AML-193 (cell line): Measurements from ENCODE around the gene ITPRIP.

Experiments
- DNase-seq, 2 experiments: peaks; one replicate each; lab custom pipeline; 2025; lab: John Stamatoyannopoulos, UW

The ITPRIP gene, protein sequence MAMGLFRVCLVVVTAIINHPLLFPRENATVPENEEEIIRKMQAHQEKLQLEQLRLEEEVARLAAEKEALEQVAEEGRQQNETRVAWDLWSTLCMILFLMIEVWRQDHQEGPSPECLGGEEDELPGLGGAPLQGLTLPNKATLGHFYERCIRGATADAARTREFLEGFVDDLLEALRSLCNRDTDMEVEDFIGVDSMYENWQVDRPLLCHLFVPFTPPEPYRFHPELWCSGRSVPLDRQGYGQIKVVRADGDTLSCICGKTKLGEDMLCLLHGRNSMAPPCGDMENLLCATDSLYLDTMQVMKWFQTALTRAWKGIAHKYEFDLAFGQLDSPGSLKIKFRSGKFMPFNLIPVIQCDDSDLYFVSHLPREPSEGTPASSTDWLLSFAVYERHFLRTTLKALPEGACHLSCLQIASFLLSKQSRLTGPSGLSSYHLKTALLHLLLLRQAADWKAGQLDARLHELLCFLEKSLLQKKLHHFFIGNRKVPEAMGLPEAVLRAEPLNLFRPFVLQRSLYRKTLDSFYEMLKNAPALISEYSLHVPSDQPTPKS

DNA sequence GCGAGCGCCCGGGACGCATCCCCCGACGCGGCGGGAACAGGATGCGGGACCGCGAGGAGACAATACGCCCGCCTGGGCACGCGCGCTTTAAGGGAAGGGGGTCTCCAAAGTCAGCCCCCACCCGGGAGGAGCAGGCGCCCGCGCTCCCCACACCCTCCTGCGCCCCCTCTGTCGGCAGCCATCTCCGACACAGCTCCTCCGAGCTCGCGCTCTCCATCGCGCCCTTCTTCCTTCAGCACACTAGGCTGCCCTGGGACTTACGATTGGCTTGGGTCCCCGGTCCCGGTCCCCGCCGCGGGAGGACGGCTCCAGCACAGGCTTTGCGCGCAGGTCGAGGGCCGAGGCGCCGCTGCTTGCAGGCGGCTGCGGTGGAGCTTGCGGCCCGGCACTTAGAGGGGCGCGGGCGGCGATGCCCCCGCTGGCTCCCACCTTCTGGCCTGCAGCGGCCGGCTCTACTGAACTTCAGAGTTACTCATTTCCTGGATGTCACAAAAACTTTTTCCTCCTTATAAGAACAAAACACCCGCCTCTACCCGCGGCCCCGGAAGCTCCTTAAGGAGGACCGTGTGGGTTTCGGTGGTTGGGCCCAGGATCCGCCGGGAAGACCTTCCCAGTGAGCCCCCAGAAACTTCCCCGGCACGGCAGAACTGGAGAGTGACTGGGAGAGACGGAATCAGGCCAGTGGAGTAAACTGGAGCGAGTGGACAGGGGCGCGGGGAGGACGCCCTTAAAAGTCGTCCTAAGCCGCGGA is at the start of gene ITPRIP:
Gene ITPRIP (minus strand): TSS at position 481 of the 751 bp plus-strand sequence. CDS start 22,414 bp downstream, outside the sequence.
- DNase-seq = peak; percentile 82 to 84

GRCh38 chr10:104387130-104387888 is 49.0 kb upstream of the ITPRIP start:
- no peak for DNase-seq

- DNase-seq = no peak
Observed at GRCh38 chr10:104380336-104380735, 42.1 kb upstream of the ITPRIP start.

DNA sequence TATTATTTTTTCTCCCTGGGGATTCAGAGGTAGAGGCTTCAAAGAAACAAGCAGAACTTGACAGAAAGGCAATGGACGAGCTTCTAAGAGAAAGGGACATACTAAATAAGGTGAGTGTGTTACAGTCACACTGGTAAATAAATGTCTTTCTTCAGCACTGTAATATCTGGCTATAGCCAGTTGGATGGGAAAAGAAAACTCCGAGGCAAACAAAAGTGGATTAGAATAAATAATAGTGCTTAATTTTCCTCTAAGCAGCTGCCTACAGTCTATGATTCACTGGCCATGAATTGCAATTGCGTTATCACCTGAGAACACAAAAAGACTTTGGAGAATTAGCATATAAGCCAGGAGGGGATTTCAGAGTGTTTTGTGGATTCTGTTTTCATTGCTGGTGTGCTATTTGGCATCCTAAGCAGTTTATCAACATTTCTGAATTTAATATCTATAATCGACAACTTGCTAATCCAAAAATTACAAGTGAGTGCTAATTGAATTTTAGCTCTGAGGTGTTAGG is 38.6 kb upstream of the ITPRIP start:
- no peak for DNase-seq

GRCh38 chr10:104374591-104374990 is 36.3 kb upstream of the ITPRIP start:
- no peak for DNase-seq

DNA sequence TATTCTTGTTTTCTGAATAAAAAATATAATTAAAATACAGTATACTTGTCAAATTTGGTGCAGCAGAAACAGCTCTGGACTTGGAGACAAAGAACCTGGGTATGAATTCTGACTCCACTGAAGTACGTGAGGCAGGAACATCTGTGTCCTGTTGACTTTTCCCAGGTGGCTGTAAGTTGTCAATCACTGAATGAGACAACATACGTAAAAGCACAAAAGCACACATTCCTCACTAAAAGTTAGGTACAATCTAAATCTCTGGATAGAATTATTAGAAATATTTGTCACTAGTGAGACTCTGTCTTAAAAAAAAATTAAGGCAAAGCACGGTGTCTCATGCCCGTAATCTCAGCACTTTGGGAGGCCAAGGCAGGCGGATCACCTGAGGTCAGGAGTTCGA is 33.5 kb upstream of the ITPRIP start:
- no peak for DNase-seq

GRCh38 chr10:104368381-104368780 is 30.1 kb upstream of the ITPRIP start:
- no peak for DNase-seq

DNA sequence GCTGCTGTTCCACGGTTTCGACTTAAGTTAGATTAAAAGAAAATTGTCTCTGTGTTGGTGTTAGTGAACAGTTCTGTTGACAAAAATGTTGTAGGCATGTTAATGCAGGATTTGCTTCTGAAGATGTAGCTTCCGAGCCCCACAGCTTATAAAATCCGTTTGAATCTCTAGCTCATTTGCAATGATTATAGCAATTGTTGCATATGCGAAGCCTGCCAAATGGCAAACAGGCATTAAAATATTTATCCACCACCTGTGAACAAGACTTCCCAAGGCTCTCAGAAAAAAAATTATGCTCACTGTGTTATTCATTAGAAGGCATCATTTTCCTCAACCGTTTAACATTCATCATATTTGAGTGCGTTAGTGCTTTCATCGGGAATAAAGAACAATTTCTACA is 29.6 kb upstream of the ITPRIP start:
- no peak for DNase-seq

DNA sequence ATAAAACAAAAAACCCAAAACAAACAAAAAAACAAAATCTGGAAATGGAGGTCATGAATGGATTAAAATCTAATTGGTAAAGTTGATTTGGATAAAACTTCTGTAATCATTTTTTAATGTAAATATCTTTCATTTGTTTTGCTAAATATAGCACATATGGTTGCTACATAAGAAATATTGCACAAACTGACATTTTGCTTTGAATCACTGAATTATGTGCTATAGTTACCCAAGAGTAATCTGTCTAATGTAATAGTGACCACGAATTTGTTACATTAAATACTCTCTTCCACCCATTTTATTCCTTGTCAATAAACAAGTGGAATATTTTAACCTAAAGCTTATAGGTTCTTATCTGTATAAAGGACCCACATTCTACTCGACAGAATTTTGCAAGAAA is 21.5 kb upstream of the ITPRIP start:
- DNase-seq = no peak

DNA sequence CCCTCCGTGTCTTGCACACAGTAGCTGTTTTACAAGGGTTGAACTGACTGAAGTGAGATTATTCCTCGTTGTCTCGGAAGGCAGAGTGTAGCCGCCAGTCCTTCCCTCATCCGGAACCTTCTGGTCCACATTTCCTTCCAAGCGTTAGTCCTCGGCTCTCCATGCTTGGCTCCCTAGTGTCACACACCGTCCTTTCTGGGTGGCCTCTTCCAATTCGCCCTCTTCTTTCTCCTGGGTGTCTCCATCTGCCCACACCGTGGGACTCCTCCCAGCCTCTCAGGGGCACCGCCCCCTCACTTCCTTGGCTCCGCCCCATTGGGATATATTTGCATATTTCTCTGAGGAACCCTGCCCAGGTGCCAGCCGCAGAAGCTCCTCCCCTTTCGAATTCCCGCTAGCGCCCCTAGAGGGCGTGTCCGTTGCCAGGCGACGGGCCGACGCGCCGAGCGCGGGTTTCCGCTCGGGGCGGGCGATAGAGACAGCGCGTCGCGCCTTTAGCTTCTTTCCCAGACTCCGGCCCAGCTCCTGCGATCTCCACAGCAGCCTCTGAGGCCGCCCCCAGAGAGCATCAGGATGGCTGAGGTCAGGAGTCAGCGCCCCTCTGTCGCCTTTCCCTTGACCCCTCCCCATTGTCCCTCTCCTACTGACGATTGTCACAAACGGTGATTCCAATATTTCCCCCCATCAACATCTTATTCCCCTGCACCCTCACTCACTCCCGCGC is 15.2 kb upstream of the ITPRIP start, which contains the start of gene CFAP58:
Gene CFAP58 (plus strand): TSS at position 509 of the 724 bp plus-strand sequence. CDS start 65 bp downstream, at position 574.
- DNase-seq = peak; percentile 59 to 61

DNA sequence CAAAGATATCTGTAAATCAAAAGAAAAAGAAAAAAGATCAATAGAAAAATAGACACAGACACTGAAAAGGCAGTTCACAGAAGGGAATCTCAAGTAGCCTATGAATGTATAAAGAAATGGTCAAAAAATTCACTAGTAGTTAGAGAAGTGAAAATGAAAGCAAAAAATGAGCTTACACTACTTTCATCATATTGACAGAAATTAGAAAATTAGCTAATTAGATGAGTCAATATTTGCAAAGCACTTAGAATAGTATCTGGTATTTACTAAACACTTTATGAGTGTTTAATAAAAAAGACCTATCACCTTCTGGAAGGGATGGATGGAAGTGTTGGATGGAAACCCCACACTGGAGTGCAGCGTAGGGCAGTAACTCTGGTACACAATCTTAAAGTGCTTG is 13.7 kb upstream of the ITPRIP start:
- DNase-seq = no peak

DNA sequence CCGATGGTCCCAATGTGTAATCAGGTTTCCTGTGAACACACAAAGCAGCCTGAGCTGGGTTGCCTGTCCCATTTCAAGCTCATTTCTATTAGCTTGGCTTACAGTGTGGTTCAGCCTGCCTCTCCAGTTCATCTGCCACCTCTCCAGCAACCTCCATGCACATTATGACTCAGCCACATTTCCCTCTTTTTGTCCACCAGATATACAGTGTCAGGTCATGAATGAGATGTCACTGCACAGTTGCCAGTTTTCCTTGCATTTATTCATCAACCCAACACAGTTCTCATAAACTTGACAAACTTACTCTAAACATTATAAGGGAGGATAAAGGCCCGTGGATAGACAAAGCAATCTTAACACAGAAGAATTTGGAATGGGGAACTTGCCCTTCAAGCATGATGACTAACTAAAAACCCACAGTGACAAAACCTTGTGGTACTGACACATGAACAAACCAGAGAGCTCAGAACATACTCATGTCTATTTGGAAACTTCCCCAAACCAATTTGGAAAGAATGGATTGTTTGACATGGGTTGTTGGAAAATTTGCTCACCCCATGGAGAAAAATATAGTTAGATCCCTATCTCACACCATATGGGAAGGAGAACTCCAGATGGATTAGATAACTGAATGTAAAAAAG is 12.9 kb upstream of the ITPRIP start:
- peak; percentile 94 to 95 for DNase-seq

GRCh38 chr10:104350127-104350635 is 11.9 kb upstream of the ITPRIP start:
- peak; percentile 59 to 69 for DNase-seq

- peak; percentile 70 to 79 for DNase-seq
Observed at GRCh38 chr10:104349623-104350126, 11.4 kb upstream of the ITPRIP start.

DNA sequence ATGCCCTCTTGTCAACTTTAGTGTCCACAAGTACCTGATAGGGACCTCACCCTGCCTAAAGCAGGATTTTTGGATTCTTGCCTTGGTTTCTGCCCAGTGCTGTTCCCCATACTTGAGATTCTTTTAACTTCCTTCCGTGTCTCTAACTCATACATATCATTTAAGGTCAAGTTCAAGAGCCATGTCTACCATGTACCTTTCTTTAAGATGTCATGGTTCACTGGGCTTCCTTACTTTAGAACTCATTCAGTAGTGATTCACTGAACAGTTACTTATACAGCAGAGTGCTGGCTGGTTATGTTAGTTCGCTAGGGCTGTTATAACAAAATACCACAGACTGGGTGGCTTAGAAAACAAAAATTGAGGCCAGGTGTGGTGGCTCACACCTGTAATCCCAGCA is 10.3 kb upstream of the ITPRIP start:
- DNase-seq = no peak

GRCh38 chr10:104347295-104348045 is 9.2 kb upstream of the ITPRIP start:
- no peak for DNase-seq

GRCh38 chr10:104345941-104346340 is 7.7 kb upstream of the ITPRIP start:
- DNase-seq = no peak

DNA sequence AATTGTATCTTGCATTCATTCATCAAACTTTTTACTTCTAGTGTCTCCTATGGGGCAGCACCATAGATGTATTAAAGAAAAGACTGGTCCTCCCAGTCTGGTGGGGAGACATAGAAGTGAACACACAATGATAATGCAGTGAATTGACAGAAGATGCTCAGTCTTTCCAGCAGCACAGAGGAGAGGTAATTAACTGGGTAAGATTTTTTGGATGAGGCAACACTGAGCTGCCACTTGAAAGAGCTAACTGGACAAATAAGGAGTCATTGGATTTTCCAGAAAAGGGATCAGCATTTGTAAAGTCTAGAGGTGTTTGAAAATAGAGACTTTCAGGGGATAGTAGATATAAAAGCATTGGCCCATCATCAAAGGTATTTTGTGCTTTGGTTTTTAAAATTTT is 7.2 kb upstream of the ITPRIP start:
- no peak for DNase-seq

DNA sequence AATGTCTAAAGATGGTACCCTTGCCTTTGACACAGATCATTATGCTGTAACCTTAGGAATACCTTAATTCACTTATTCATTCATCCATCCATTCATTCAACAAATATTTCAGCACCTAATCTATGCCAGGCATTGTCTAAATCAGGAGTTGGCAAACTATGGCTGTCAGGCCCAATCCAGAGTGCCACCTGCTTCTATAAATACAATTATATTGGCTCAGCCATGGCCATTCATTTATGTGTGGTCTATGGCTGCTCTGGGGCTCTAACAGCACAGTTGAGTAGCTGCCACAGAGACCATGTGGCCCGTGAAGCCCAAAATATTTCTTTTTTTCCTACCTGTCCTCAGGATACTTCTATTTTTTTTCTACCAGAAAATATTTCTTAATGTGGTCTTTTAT is 6.0 kb upstream of the ITPRIP start:
- no peak for DNase-seq
